Astrocyte of the hippocampus (primary cell): Measurements from ENCODE around the gene CD47.

Experiments used
- DNase-seq: peaks from one replicate; pipeline ENCODE4 v3.0.0; 2011; ENCODE audit warnings: low read depth, low spot score

The CD47 gene

GRCh38 chr3:108117241-108117775, 26.5 kb upstream of the CD47 start:
- peak; percentile 28 for DNase-seq

GRCh38 chr3:108114423-108115065, 23.7 kb upstream of the CD47 start:
- DNase-seq, result no peak

GRCh38 chr3:108113975-108114374, 23.1 kb upstream of the CD47 start:
- no peak for DNase-seq

- no peak for DNase-seq
Measured at GRCh38 chr3:108110934-108111333, 20.1 kb upstream of the CD47 start.

- no peak for DNase-seq
Measured at GRCh38 chr3:108108416-108108815, 17.6 kb upstream of the CD47 start.

GRCh38 chr3:108106449-108106848, 15.6 kb upstream of the CD47 start:
- DNase-seq, result no peak

GRCh38 chr3:108106031-108106430, 15.2 kb upstream of the CD47 start:
- DNase-seq, result no peak

- DNase-seq, result no peak
Measured at GRCh38 chr3:108103886-108104797, 13.3 kb upstream of the CD47 start.

- no peak for DNase-seq
Measured at GRCh38 chr3:108103040-108103751, 12.4 kb upstream of the CD47 start.

- DNase-seq, result no peak
Measured at GRCh38 chr3:108102420-108103039, 11.7 kb upstream of the CD47 start.

- DNase-seq, result no peak
Measured at GRCh38 chr3:108100906-108101660, 10.3 kb upstream of the CD47 start.

GRCh38 chr3:108099679-108100428, 9.0 kb upstream of the CD47 start:
- no peak for DNase-seq

- no peak for DNase-seq
Measured at GRCh38 chr3:108099244-108099643, 8.4 kb upstream of the CD47 start.

- no peak for DNase-seq
Measured at GRCh38 chr3:108098003-108098370, 7.2 kb upstream of the CD47 start.

- no peak for DNase-seq
Measured at GRCh38 chr3:108097322-108098002, 6.6 kb upstream of the CD47 start.

- DNase-seq, result no peak
Measured at GRCh38 chr3:108096532-108097321, 5.9 kb upstream of the CD47 start.

- DNase-seq, result no peak
Measured at GRCh38 chr3:108093616-108094015, 2.8 kb upstream of the CD47 start.

GRCh38 chr3:108093021-108093420, 2.2 kb upstream of the CD47 start:
- no peak for DNase-seq

- DNase-seq, result no peak
Measured at GRCh38 chr3:108092501-108092900, 1.7 kb upstream of the CD47 start.
